ENCODE results near the gene MINDY4B. TPM values are rescaled to one million over a fixed set of nuclear protein-coding genes. Genes with fewer than 3 reads are reported as not detected.
"Not testable (repeated sequence)": the region's sequence is repeated elsewhere in the genome, so short reads cannot be mapped to it uniquely, and the experiment has no call there.

Gene MINDY4B
- polyA plus RNA-seq, 3 donors, result not detected

- WGBS, 3 donors, result 61 to 76% (median 76%) methylated on average over 3 of the region's 3 CpGs
- H3K27ac ChIP-seq (ENCODE audit: low read depth, low read length), result no peak overlapping the region
Observed at GRCh38 chr3:150868282-150868681, 37.0 kb downstream of the MINDY4B start.

GRCh38 chr3:150867434-150867833, 37.8 kb downstream of the MINDY4B start:
- no peak overlapping the region for H3K27ac ChIP-seq (ENCODE audit: low read depth, low read length)
- 73 to 92% (median 82%) methylated on average over 3 of the region's 3 CpGs for WGBS, 3 donors

GRCh38 chr3:150863921-150864320, 41.3 kb downstream of the MINDY4B start:
- 69 to 75% (median 74%) methylated on average over 5 of the region's 5 CpGs for WGBS, 3 donors
- H3K27ac ChIP-seq (ENCODE audit: low read depth, low read length), result not testable (repeated sequence)

- WGBS, 3 donors, result 79 to 90% (median 87%) methylated on average over 2 of the region's 2 CpGs
- no peak overlapping the region for H3K27ac ChIP-seq (ENCODE audit: low read depth, low read length)
Observed at GRCh38 chr3:150861851-150862250, 43.4 kb downstream of the MINDY4B start.

- 89 to 94% (median 94%) methylated on average over 8 of the region's 8 CpGs for WGBS, 3 donors
- H3K27ac ChIP-seq (ENCODE audit: low read depth, low read length), result not testable (repeated sequence)
Observed at GRCh38 chr3:150857936-150858335, 47.3 kb downstream of the MINDY4B start.

- no peak overlapping the region for H3K27ac ChIP-seq (ENCODE audit: low read depth, low read length)
- WGBS, 3 donors, result 73 to 97% (median 96%) methylated on average over 3 of the region's 3 CpGs
Observed at GRCh38 chr3:150850191-150850590, 55.0 kb downstream of the MINDY4B start.

- 65 to 73% (median 71%) methylated on average over 1 of the region's 1 CpG for WGBS, 3 donors
Observed at GRCh38 chr3:150848864-150849263, 56.4 kb downstream of the MINDY4B start.

GRCh38 chr3:150847433-150847832, 57.8 kb downstream of the MINDY4B start:
- no peak overlapping the region for H3K27ac ChIP-seq (ENCODE audit: low read depth, low read length)
- 100% methylated on average over 1 of the region's 1 CpG for WGBS, 3 donors

More at GRCh38 chr3:150848864-150849263, 56.4 kb downstream of the MINDY4B start:
- no peak overlapping the region for H3K27ac ChIP-seq (ENCODE audit: low read depth, low read length)

GRCh38 chr3:150844484-150844883, 60.8 kb downstream of the MINDY4B start:
- H3K27ac ChIP-seq (ENCODE audit: low read depth, low read length), result no peak overlapping the region
- WGBS, 3 donors, result 52 to 62% (median 59%) methylated on average over 3 of the region's 3 CpGs

- 66 to 75% (median 74%) methylated on average over 2 of the region's 2 CpGs for WGBS, 3 donors
- H3K27ac ChIP-seq (ENCODE audit: low read depth, low read length), result no peak overlapping the region
Observed at GRCh38 chr3:150843241-150843640, 62.0 kb downstream of the MINDY4B start.

GRCh38 chr3:150840802-150841515, 64.3 kb downstream of the MINDY4B start:
- H3K27ac ChIP-seq (ENCODE audit: low read depth, low read length), result no peak overlapping the region
- WGBS, 3 donors, result 84 to 95% (median 89%) methylated on average over 4 of the region's 4 CpGs

GRCh38 chr3:150830745-150831144, 74.5 kb downstream of the MINDY4B start:
- H3K27ac ChIP-seq (ENCODE audit: low read depth, low read length), result no peak overlapping the region
- WGBS, 3 donors, result 65 to 80% (median 67%) methylated on average over 7 of the region's 7 CpGs

- WGBS, 3 donors, result 76 to 88% (median 86%) methylated on average over 6 of the region's 6 CpGs
- H3K27ac ChIP-seq (ENCODE audit: low read depth, low read length), result no peak overlapping the region
Observed at GRCh38 chr3:150830094-150830681, 75.1 kb downstream of the MINDY4B start.

GRCh38 chr3:150829408-150829807, 75.8 kb downstream of the MINDY4B start:
- H3K27ac ChIP-seq (ENCODE audit: low read depth, low read length), result no peak overlapping the region
- WGBS, 3 donors, result 83 to 87% (median 86%) methylated on average over 6 of the region's 6 CpGs

- WGBS, 3 donors, result 76 to 95% (median 94%) methylated on average over 2 of the region's 2 CpGs
- H3K27ac ChIP-seq (ENCODE audit: low read depth, low read length), result no peak overlapping the region
Observed at GRCh38 chr3:150828997-150829396, 76.2 kb downstream of the MINDY4B start.

GRCh38 chr3:150828261-150828660, 77.0 kb downstream of the MINDY4B start:
- WGBS, 3 donors, result 85 to 92% (median 86%) methylated on average over 1 of the region's 1 CpG

GRCh38 chr3:150826466-150827282, 78.6 kb downstream of the MINDY4B start:
- 86 to 88% (median 88%) methylated on average over 12 of the region's 12 CpGs for WGBS, 3 donors

More at GRCh38 chr3:150828261-150828660, 77.0 kb downstream of the MINDY4B start:
- H3K27ac ChIP-seq (ENCODE audit: low read depth, low read length), result no peak overlapping the region

GRCh38 chr3:150825916-150826377, 79.3 kb downstream of the MINDY4B start:
- H3K27ac ChIP-seq (ENCODE audit: low read depth, low read length), result no peak overlapping the region
- 45 to 68% (median 62%) methylated on average over 7 of the region's 7 CpGs for WGBS, 3 donors

More at GRCh38 chr3:150826466-150827282, 78.6 kb downstream of the MINDY4B start:
- no peak overlapping the region for H3K27ac ChIP-seq (ENCODE audit: low read depth, low read length)

Measured in adipose tissue (tissue), 3 donors.